Occipital lobe (tissue), 2 donors: ENCODE results near the gene MDM4. TPM values are rescaled to one million over a fixed set of nuclear protein-coding genes. Genes with fewer than 3 reads are reported as not detected.
A peak's percentile ranks its signal among the peaks of the same experiment; 100 is the strongest.
"Not testable (repeated sequence)": the region's sequence is repeated elsewhere in the genome, so short reads cannot be mapped to it uniquely, and the experiment has no call there.

Experiments
- DNase-seq: peaks from one replicate; lab custom pipeline; 2025; lab: John Stamatoyannopoulos, UW
- total RNA-seq: library from RNA; depleted of rRNA; stranded (reverse); fragments of >200 nt; gene quantifications from one replicate; pipeline ENCODE4 v1.2.3, GENCODE V29; 2014

The MDM4 gene
- total RNA-seq, 1 donor from 2014 or later: 60.4 TPM

- no peak for DNase-seq
Observed at GRCh38 chr1:204560590-204561150, 44.5 kb downstream of the MDM4 start.

GRCh38 chr1:204562075-204562990, 46.1 kb downstream of the MDM4 start:
- DNase-seq: no peak

- no peak for DNase-seq
Observed at GRCh38 chr1:204563307-204563706, 47.1 kb downstream of the MDM4 start.

GRCh38 chr1:204563780-204564179, 47.6 kb downstream of the MDM4 start:
- no peak for DNase-seq

DNA sequence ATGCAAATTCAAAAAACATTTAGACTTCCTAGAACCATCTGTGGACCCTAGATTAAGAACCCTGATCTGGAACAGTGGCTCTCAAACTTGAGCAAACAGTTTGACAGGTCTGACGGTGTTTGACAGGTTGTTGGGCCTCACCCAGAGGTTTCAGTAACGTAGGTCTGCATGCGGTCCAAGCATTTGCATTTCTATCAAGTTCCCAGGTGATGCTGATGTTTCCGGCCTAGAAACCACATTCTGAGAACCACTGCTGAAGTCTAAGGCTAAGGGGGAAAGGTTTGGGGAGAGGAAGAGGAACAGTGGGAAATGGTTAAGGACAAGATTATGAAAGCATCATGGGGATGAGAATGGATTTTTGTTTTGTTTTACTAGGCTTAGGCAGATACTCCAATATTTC, 48.6 kb downstream of the MDM4 start:
- no peak for DNase-seq

DNA sequence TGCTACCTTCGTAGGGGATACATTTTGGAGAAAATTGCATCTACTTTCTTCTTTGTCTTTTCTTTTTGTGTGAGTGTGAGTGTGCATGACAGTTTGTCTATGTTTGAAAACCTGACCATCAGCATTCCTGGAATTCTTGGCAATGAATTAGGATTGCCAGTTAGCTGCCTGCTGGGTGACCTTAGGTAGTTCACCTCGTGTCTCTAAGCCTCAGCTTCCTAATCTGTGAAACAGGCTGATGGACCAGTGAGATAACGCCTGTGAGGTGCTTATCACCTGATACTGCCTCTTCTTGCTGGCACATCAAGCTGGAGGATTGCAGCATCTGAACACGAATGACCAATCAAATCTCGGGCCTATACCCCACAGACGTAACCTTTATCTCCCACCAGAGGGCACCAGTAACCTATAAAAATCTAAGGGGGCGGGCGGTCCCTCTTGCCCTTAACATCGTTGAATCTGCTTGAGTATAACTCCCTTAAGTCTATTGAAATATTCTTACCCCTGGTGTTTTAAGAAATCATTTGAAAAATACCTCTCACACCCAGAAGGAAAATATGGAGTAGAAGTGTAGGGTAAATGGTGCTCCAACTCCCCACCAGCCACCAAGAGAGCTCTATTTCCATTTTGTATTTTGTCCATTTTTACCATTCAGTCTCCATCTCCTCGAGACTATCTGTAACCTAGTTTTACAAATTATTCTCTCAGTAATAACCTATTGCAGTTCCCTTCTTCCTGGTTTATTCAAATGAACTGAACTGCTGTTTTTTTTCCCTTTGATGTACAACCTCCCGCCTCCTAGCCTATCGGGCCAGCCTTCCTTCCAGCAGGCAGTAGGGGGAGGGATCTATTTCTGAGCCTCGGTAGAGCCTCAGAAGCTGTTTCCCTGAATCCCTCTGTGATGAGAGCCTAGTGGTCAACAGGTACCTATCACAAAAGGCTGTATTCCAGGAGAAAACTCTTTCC, 49.7 kb downstream of the MDM4 start:
- peak; percentile 45 for DNase-seq

DNA sequence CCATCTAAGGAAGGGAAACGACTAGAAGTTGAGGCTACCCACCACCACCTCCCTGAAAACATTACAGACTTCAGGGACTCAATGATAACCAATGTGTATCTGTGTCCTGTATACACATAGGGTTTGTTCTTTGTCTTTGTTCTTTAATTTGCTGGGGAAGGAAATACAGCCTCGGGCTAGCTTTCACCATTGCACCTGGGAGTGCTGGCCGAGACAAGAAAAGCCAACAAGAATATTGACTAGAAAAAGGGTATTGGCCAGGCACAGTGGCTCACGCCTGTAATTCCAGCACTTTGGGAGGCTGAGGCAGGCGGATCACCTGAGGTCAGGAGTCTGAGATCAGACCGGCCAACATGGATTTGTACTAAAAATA, 50.4 kb downstream of the MDM4 start:
- DNase-seq: no peak

DNA sequence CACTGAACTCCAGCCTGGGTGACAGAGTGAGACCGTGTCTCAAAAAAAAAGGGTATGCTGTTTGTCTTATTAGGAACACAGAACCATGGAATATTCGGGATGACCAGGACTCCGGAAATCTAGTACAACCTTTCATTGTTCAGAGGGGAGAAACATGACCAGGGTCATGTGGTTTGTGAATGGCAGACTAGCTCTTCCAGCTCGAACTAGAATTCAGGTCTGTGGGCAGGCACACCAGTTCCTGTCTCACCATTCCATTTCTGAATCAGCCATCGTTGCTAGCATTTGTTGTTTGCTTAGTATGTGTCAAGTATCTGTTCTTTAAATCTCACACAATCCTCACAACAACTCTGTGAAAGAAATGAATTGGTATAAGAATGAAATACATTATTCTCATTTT, 50.9 kb downstream of the MDM4 start:
- DNase-seq: no peak

- no peak for DNase-seq
Observed at GRCh38 chr1:204568576-204569315, 52.5 kb downstream of the MDM4 start.

- DNase-seq: no peak
Observed at GRCh38 chr1:204569478-204569877, 53.3 kb downstream of the MDM4 start.

DNA sequence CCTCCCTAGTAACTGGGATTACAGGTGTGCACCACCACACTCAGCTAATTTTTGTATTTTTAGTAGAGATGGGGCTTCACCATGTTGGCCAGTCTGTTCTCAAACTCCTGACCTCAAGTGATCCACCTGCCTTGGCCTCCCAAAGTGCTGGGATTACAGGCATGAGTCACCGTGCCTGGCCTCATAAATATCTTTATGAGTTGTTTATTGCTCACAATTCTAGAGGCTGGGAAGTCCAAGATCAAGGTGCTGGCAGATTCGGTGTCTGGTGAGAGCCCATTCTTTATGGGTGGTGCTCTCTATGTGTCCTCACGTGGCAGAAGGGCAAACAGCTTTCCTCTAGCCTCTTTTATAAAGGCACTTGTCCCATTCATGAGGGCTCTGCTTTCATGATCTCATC, 53.8 kb downstream of the MDM4 start:
- DNase-seq: not testable (repeated sequence)

DNA sequence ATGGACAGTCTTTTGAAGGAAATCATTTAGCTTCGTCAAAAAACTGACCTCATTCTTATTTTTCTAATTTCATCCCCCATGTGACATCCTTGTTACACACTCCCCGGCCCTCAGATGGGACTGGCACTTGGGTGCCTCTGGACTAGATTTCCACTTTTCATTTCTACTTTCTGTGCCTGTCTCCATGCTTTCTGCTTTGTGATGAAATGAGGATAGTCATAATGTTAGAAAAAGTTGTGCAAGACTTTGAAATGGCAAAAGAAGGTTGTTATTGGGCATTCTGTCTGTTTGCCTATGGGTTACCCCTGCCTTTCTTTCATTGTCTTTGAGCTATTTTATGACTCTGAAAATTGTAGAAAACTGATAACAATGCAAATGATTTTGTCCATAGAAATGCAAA, 54.9 kb downstream of the MDM4 start:
- no peak for DNase-seq

- DNase-seq: no peak
Observed at GRCh38 chr1:204571631-204572030, 55.4 kb downstream of the MDM4 start.

- no peak for DNase-seq
Observed at GRCh38 chr1:204572923-204573922, 57.0 kb downstream of the MDM4 start.

DNA sequence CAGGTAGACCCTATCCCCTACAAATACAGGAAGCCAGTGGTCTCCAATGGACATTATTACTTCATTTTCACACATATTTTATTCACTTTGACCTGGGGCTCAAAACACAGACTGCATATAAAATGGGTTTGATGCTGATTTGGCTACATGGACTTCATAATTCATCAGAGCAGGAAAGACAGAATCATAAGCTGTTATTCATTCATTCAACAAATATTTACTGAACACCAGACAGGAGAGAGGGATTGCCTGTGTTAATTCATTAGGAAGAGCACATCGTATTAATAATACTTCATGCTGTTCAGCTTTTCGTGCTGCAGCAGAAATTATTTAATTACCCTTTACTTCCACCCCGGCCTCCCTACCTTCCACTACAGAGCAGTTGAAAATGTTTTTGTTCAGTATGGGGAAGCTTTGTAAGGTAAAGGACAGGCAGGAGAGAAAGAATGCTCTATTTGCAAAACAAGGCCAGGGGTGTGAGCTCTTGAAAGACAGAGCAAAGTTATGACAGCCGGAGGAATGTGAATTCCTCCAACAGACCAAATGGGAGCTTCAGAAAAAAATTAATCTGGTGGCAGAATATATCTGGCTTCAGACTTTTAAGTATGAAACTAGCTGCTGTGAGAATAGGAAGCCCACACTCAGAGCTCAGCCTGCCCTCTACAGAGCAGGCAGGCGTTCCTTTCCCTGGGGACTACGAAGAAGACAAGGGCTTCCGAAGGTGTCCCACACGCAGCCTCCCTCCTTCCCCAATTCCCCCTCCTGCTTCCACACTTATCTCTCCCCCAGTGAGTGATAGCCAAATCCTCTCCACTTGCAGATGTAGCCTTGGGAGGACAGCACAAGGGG, 58.0 kb downstream of the MDM4 start:
- no peak for DNase-seq

GRCh38 chr1:204574865-204575163, 58.6 kb downstream of the MDM4 start:
- DNase-seq: no peak

DNA sequence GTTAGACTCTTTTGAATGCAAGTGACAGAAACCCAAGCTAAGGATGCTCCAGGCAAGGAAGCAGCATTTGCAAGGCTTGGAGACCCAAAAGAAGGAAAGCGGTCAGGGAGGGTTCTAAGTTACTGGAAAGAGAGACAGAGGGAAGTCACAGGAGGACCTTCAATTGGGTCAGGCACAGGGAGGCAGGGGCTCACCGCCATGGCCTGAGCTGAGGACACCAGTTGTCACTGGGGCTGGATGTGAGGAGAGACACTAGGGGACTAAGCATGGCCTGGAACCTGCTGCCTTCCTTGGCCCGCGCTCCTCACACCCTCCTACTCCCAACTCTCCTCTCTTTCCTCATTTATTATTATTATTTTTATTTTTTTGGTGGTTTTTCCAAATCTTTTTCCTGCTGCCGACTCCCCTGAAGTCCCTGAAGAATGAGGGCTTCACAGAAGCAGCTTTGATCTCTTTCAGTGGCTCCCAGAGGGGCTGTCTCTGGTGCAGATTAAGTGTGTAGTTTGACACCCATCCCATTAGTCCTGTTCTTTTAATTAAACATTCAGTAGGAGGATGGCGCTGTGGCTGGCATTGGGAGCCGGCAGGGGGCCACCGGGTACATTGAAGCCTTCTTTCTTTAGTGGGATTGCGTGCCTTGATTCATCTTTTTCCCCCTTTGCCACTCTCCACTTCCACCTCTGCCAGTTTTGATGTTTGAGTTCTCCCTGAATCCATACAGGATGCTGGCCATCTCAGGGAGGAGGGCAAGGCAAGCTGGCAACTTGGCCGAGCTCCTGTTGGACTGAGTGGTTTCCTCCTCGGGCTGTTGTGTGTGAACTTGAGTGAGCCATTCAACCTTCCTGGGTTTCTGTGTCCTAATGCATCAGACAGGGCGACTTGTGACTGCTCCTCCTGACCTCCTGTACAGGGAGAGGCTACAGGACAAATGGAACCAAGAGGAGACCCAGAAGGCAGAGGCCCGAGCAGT, 59.3 kb downstream of the MDM4 start:
- DNase-seq: no peak

- DNase-seq: no peak
Observed at GRCh38 chr1:204576422-204576821, 60.2 kb downstream of the MDM4 start.
